Measurements from ENCODE around the gene XG. TPM values are rescaled to one million over a fixed set of nuclear protein-coding genes. Genes with fewer than 3 reads are reported as not detected.
"Not testable (repeated sequence)": the region's sequence is repeated elsewhere in the genome, so short reads cannot be mapped to it uniquely, and the experiment has no call there.

XG gene
- total RNA-seq, 2 donors from 2014 or later = 0.51 to 1.3 TPM

GRCh38 chrX:2740672-2741071 is 11.2 kb upstream of the XG start:
- peaks cover 41% of the 10 kb centered on the region for H3K36me3 ChIP-seq
- no peaks in the 10 kb centered on the region for H3K27me3 ChIP-seq

GRCh38 chrX:2741386-2741785 is 10.5 kb upstream of the XG start:
- TF ChIP-seq CTCF (IDR thresholded peaks at IDR 0.05) = no peak
- Histone ChIP-seq H3K9me3 (no peaks in the 10 kb centered on the region), H3K27ac (no peak overlapping the region), H3K4me3 (no peak overlapping the region), H3K27me3 (no peaks in the 10 kb centered on the region), H3K4me1 (no peaks in the 10 kb centered on the region), H3K36me3 (peaks cover 37% of the 10 kb centered on the region)
- DNase-seq (ENCODE audit: low spot score) = no peak

More at GRCh38 chrX:2740672-2741071, 11.2 kb upstream of the XG start:
- Histone ChIP-seq H3K27ac (no peak overlapping the region), H3K4me3 (no peak overlapping the region), H3K9me3 (no peaks in the 10 kb centered on the region), H3K4me1 (no peaks in the 10 kb centered on the region)
- TF ChIP-seq CTCF (IDR thresholded peaks at IDR 0.05) = no peak
- DNase-seq (ENCODE audit: low spot score) = no peak

- peaks cover 10% of the 10 kb centered on the region for H3K36me3 ChIP-seq
- not testable (repeated sequence) for H3K9me3 ChIP-seq; H3K4me3 ChIP-seq; DNase-seq (ENCODE audit: low spot score); H3K4me1 ChIP-seq; H3K27me3 ChIP-seq; H3K27ac ChIP-seq
Observed at GRCh38 chrX:2746250-2746649, 5.6 kb upstream of the XG start.

GRCh38 chrX:2748171-2748814 is 3.5 kb upstream of the XG start:
- H3K9me3 ChIP-seq = no peaks in the 10 kb centered on the region
- H3K4me1 ChIP-seq = no peaks in the 10 kb centered on the region
- no peaks in the 10 kb centered on the region for H3K27me3 ChIP-seq
- DNase-seq (ENCODE audit: low spot score) = no peak
- no peak for TF ChIP-seq CTCF (IDR thresholded peaks at IDR 0.05)
- no peak overlapping the region for H3K27ac ChIP-seq
- no peak overlapping the region for H3K4me3 ChIP-seq
- no peaks in the 10 kb centered on the region for H3K36me3 ChIP-seq

GRCh38 chrX:2748815-2749188 is 3.0 kb upstream of the XG start:
- no peak for TF ChIP-seq CTCF (IDR thresholded peaks at IDR 0.05)

GRCh38 chrX:2751291-2751690 is 549 bp upstream of the XG start:
- no peak for TF ChIP-seq CTCF (IDR thresholded peaks at IDR 0.05)

More at GRCh38 chrX:2748815-2749188, 3.0 kb upstream of the XG start:
- H3K27ac ChIP-seq = no peak overlapping the region
- no peaks in the 10 kb centered on the region for H3K27me3 ChIP-seq
- H3K36me3 ChIP-seq = no peaks in the 10 kb centered on the region
- H3K9me3 ChIP-seq = no peaks in the 10 kb centered on the region
- no peak overlapping the region for H3K4me3 ChIP-seq
- DNase-seq (ENCODE audit: low spot score) = no peak
- H3K4me1 ChIP-seq = no peaks in the 10 kb centered on the region

GRCh38 chrX:2752441-2752840 is 601 bp downstream of the XG start:
- DNase-seq (ENCODE audit: low spot score); H3K4me3 ChIP-seq; H3K36me3 ChIP-seq; H3K4me1 ChIP-seq; H3K27ac ChIP-seq; H3K9me3 ChIP-seq; H3K27me3 ChIP-seq: not testable (repeated sequence)

More at GRCh38 chrX:2751291-2751690, 549 bp upstream of the XG start:
- H3K9me3 ChIP-seq = no peaks in the 10 kb centered on the region
- no peak overlapping the region for H3K27ac ChIP-seq
- no peak for DNase-seq (ENCODE audit: low spot score)
- no peaks in the 10 kb centered on the region for H3K4me1 ChIP-seq
- H3K36me3 ChIP-seq = no peaks in the 10 kb centered on the region
- no peak overlapping the region for H3K4me3 ChIP-seq
- H3K27me3 ChIP-seq = no peaks in the 10 kb centered on the region

- H3K36me3 ChIP-seq; H3K27ac ChIP-seq; H3K4me1 ChIP-seq; H3K4me3 ChIP-seq; H3K9me3 ChIP-seq; DNase-seq (ENCODE audit: low spot score); H3K27me3 ChIP-seq: not testable (repeated sequence)
Observed at GRCh38 chrX:2755163-2755715, 3.4 kb downstream of the XG start.

Data from right atrium auricular region (tissue), 2 donors.